Thyroid gland (tissue), 4 donors: Measurements from ENCODE around the gene GATA5. TPM values are rescaled to one million over a fixed set of nuclear protein-coding genes. Genes with fewer than 3 reads are reported as not detected.

Source experiments
- DNase-seq, 2 donors: peaks; one replicate each; pipeline ENCODE4 v3.0.0-alpha.2; 2019
- H3K27ac ChIP-seq, 3 donors: fragments of 200-600 bp; sonication (generic); 1 replicate in 2 of 3; 2 replicates in 1 of 3; pipeline ENCODE4 v1.5.1; 2016 to 2019; ENCODE audit warnings: mild to moderate bottlenecking in 1 of 3, moderate library complexity in 1 of 3
- H3K27me3 ChIP-seq: fragments of 200-600 bp; sonication (generic); one replicate; pipeline ENCODE4 v1.5.1; 2019
- H3K36me3 ChIP-seq, 2 donors: fragments of 200-600 bp; sonication (generic); one replicate each; pipeline ENCODE4 v1.5.1; 2016 to 2019
- H3K4me1 ChIP-seq, 2 donors: fragments of 200-600 bp; sonication (generic); one replicate each; pipeline ENCODE4 v1.5.1; 2017 to 2019
- H3K4me3 ChIP-seq, 3 donors: fragments of 200-600 bp; sonication (generic); replicated peaks in 1 of 3; 1 replicate in 2 of 3; 2 replicates in 1 of 3; pipeline ENCODE4 v1.5.1; 2016; ENCODE audit warnings: mild to moderate bottlenecking in 1 of 3
- H3K9me3 ChIP-seq: fragments of 200-600 bp; sonication (generic); one replicate; pipeline ENCODE4 v1.5.1; 2017
- CTCF ChIP-seq, 6 experiments: fragments of 200-600 bp in 3 of 6; fragments of 450-650 bp in 3 of 6; sonication (generic) in 3 of 6; IDR thresholded peaks; one replicate each; pipeline ENCODE4 v1.5.1; 2016 to 2019; ENCODE audit warnings: antibody characterized with exemption in 6 of 6, mild to moderate bottlenecking in 2 of 6, inconsistent platforms in 1 of 6, moderate library complexity in 1 of 6
- POLR2A ChIP-seq, 2 donors: fragments of 450-650 bp; IDR thresholded peaks; one replicate each; pipeline ENCODE4 v1.6.1; 2017; ENCODE audit warnings: antibody characterized with exemption in 2 of 2, mild to moderate bottlenecking in 2 of 2, moderate library complexity in 1 of 2
- WGBS, 2 donors: methylation state at CpG; one replicate each; pipeline ENCODE4 v1.1.5; 2017; 5-methylcytosine and 5-hydroxymethylcytosine counted together
- intact Hi-C: fragments of 100-400 bp; cut with DNase I; formaldehyde crosslinking; loops from one replicate; pipeline ENCODE4 v1.15.1; 2023
- total RNA-seq, 4 donors: library from RNA; depleted of rRNA; stranded (reverse); fragments of >200 nt; gene quantifications; one replicate each; pipeline ENCODE4 v1.2.3, GENCODE V29; 2016

Gene GATA5
- total RNA-seq, 4 donors from 2014 or later = 0.33 to 0.67 (median 0.54) TPM; not detected in 1

GRCh38 chr20:62417981-62418708 lies 57.6 kb downstream of the GATA5 start:
- DNase-seq = no peak
- 88% methylated on average over 18 to 19 of the region's 25 CpGs for whole genome bisulfite sequencing, 2 donors
- TF ChIP-seq POLR2A (IDR thresholded peaks at IDR 0.05) = no peak
- TF ChIP-seq CTCF (IDR thresholded peaks at IDR 0.05) = no peak
- no peaks in the 10 kb centered on the region for H3K27me3 ChIP-seq
- no peaks in the 10 kb centered on the region for H3K9me3 ChIP-seq
- intact Hi-C loops = no loop called here
- H3K27ac ChIP-seq = no peak overlapping the region
- no peaks in the 10 kb centered on the region for H3K4me1 ChIP-seq
- no peak overlapping the region for H3K4me3 ChIP-seq
- H3K36me3 ChIP-seq = no peaks in the 10 kb centered on the region

GRCh38 chr20:62416651-62417637 lies 58.9 kb downstream of the GATA5 start:
- intact Hi-C loops = no loop called here

GRCh38 chr20:62415354-62416111 lies 60.3 kb downstream of the GATA5 start:
- no peak overlapping the region for H3K4me3 ChIP-seq
- no peaks in the 10 kb centered on the region for H3K36me3 ChIP-seq
- 83 to 93% methylated on average over 8 to 9 of the region's 24 CpGs for WGBS, 2 donors
- H3K4me1 ChIP-seq = peaks cover 3% of the 10 kb centered on the region in 2 donors
- TF ChIP-seq POLR2A (IDR thresholded peaks at IDR 0.05) (no peak), CTCF (IDR thresholded peaks at IDR 0.05) (no peak)
- no peak overlapping the region for H3K27ac ChIP-seq
- H3K27me3 ChIP-seq = no peaks in the 10 kb centered on the region
- intact Hi-C loops = no loop called here
- no peak for DNase-seq
- no peaks in the 10 kb centered on the region for H3K9me3 ChIP-seq

More at GRCh38 chr20:62416651-62417637, 58.9 kb downstream of the GATA5 start:
- H3K36me3 ChIP-seq = no peaks in the 10 kb centered on the region
- no peaks in the 10 kb centered on the region for H3K27me3 ChIP-seq
- no peak overlapping the region for H3K4me3 ChIP-seq
- DNase-seq = no peak
- no peak overlapping the region for H3K27ac ChIP-seq
- no peaks in the 10 kb centered on the region for H3K9me3 ChIP-seq
- 87 to 89% methylated on average over 28 to 35 of the region's 43 CpGs for WGBS, 2 donors
- no peaks in the 10 kb centered on the region for H3K4me1 ChIP-seq
- TF ChIP-seq CTCF (IDR thresholded peaks at IDR 0.05) (no peak), POLR2A (IDR thresholded peaks at IDR 0.05) (no peak)

- H3K27me3 ChIP-seq = no peaks in the 10 kb centered on the region
- no peak overlapping the region for H3K4me3 ChIP-seq
- 85 to 89% methylated on average over 3 to 6 of the region's 22 CpGs for WGBS, 2 donors
- intact Hi-C loops = no loop called here
- H3K36me3 ChIP-seq = no peaks in the 10 kb centered on the region
- H3K4me1 ChIP-seq = peaks cover 18% of the 10 kb centered on the region in 2 donors
- DNase-seq = no peak
- TF ChIP-seq POLR2A (IDR thresholded peaks at IDR 0.05) (no peak), CTCF (IDR thresholded peaks at IDR 0.05) (no peak)
- no peak overlapping the region for H3K27ac ChIP-seq
- no peaks in the 10 kb centered on the region for H3K9me3 ChIP-seq
Observed at GRCh38 chr20:62413896-62414481, 61.8 kb downstream of the GATA5 start.

Other genes starting within 250 kb of the GATA5 start
- 10 to 100 TPM; 46.9 to 60.8 (median 50.8) TPM for gene OSBPL2, start 237.5 kb downstream of the GATA5 start, total RNA-seq
- gene ADRM1, start 173.0 kb downstream of the GATA5 start, total RNA-seq = 100 to 1,000 TPM in 3 of 4 donors, 10 to 100 TPM in 1; 89.9 to 140 (median 117) TPM
- gene LAMA5, start 108.7 kb downstream of the GATA5 start, total RNA-seq = 100 to 1,000 TPM in 3 of 4 donors, 10 to 100 TPM in 1; 93.9 to 179 (median 117) TPM
- gene RPS21, start 88.9 kb downstream of the GATA5 start, total RNA-seq = 1,000 to 10,000 TPM; 1,818 to 3,649 (median 2,349) TPM
- gene CABLES2, start 68.7 kb downstream of the GATA5 start, total RNA-seq = 1 to 10 TPM; 5.8 to 8.5 (median 7.7) TPM
- gene RBBP8NL, start 48.5 kb downstream of the GATA5 start, total RNA-seq = 1 to 10 TPM; 1.1 to 6.0 (median 4.6) TPM
- 10 to 100 TPM in 1 of 4 donors, 1 to 10 TPM in 3; 5.3 to 18.3 (median 6.7) TPM for gene SLCO4A1, start 166.5 kb upstream of the GATA5 start, total RNA-seq
- under 1 TPM in 1 of 4 donors, not detected in 3; 0.67 TPM for gene NTSR1, start 232.8 kb upstream of the GATA5 start, total RNA-seq